Urinary bladder (tissue), 4 donors: ENCODE measurements around the gene KIF1B. TPM values are rescaled to one million over a fixed set of nuclear protein-coding genes. Genes with fewer than 3 reads are reported as not detected.

Experiments
- DNase-seq: peaks from one replicate; pipeline ENCODE4 v3.0.0-alpha.2; 2015; ENCODE audit errors: extremely low spot score
- H3K27ac ChIP-seq: one replicate; pipeline ENCODE4 v1.5.1; 2013; ENCODE audit warnings: low read depth, mild to moderate bottlenecking, moderate library complexity
- H3K36me3 ChIP-seq: one replicate; pipeline ENCODE4 v1.6.1; 2013; ENCODE audit warnings: mild to moderate bottlenecking, moderate library complexity; ENCODE audit not compliant: insufficient read depth
- H3K4me1 ChIP-seq: one replicate; pipeline ENCODE4 v1.6.1; 2013; ENCODE audit warnings: mild to moderate bottlenecking, moderate library complexity; ENCODE audit not compliant: insufficient read depth
- H3K4me3 ChIP-seq: one replicate; pipeline ENCODE4 v1.5.1; 2013; ENCODE audit warnings: low read depth, low read length
- WGBS: extraction: QIAGEN DNeasy Blood & Tissue Kit; methylation state at CpG from one replicate; pipeline ENCODE4 v1.1.7; 2013; 5-methylcytosine and 5-hydroxymethylcytosine counted together
- polyA plus RNA-seq: library from polyadenylated mRNA; stranded (reverse); fragments of 200-250 nt; gene quantifications from one replicate; pipeline ENCODE4 v1.2.3, GENCODE V29; 2013
- total RNA-seq: library from RNA; depleted of rRNA; stranded (reverse); fragments of >200 nt; gene quantifications from one replicate; pipeline ENCODE4 v1.2.3, GENCODE V29; 2014
- donor health status: healthy with polysubstance abuse.
- donor health status: healthy.

The KIF1B gene, protein sequence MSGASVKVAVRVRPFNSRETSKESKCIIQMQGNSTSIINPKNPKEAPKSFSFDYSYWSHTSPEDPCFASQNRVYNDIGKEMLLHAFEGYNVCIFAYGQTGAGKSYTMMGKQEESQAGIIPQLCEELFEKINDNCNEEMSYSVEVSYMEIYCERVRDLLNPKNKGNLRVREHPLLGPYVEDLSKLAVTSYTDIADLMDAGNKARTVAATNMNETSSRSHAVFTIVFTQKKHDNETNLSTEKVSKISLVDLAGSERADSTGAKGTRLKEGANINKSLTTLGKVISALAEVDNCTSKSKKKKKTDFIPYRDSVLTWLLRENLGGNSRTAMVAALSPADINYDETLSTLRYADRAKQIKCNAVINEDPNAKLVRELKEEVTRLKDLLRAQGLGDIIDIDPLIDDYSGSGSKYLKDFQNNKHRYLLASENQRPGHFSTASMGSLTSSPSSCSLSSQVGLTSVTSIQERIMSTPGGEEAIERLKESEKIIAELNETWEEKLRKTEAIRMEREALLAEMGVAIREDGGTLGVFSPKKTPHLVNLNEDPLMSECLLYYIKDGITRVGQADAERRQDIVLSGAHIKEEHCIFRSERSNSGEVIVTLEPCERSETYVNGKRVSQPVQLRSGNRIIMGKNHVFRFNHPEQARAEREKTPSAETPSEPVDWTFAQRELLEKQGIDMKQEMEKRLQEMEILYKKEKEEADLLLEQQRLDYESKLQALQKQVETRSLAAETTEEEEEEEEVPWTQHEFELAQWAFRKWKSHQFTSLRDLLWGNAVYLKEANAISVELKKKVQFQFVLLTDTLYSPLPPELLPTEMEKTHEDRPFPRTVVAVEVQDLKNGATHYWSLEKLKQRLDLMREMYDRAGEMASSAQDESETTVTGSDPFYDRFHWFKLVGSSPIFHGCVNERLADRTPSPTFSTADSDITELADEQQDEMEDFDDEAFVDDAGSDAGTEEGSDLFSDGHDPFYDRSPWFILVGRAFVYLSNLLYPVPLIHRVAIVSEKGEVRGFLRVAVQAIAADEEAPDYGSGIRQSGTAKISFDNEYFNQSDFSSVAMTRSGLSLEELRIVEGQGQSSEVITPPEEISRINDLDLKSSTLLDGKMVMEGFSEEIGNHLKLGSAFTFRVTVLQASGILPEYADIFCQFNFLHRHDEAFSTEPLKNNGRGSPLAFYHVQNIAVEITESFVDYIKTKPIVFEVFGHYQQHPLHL (N-terminal part only)
- total RNA-seq = 96.0 TPM
- polyA plus RNA-seq = 17.2 TPM

DNA sequence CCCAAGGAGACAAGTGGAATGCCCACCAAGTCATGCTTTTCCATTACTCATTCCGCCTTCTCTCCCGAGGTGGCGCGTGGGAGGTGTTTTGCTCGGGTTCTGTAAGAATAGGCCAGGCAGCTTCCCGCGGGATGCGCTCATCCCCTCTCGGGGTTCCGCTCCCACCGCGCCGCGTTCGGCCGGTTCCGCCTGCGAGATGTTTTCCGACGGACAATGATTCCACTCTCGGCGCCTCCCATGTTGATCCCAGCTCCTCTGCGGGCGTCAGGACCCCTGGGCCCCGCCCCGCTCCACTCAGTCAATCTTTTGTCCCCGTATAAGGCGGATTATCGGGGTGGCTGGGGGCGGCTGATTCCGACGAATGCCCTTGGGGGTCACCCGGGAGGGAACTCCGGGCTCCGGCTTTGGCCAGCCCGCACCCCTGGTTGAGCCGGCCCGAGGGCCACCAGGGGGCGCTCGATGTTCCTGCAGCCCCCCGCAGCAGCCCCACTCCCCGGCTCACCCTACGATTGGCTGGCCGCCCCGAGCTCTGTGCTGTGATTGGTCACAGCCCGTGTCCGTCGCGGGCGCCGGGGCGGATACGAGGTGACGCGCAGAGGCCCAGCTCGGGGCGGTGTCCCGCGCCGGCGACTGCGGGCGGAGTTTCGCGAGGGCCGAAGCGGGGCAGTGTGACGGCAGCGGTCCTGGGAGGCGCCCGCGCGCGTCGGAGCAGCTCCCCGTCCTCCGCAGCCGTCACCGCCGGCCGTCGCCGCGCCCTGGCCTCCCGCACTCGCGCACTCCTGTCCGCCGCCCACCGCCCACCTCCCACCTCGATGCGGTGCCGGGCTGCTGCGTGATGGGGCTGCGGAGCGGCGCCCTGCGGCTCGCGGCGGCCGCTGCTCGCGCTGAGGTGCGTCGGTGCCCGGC lies at the start of gene KIF1B:
Gene KIF1B, plus strand, starts transcription at position 666 of the 906 bp plus-strand sequence. CDS start 21,759 bp downstream, outside the sequence.
- Histone ChIP-seq H3K36me3 (no peaks in the 10 kb centered on the region), H3K27ac (peak within 1 kb of the TSS; percentile 96), H3K4me3 (peak within 1 kb of the TSS; percentile 99), H3K4me1 (peaks cover 1% of the 10 kb centered on the region)
- DNase-seq = peak; percentile 94
- WGBS = under 1% methylated on average over 107 of the region's 107 CpGs

DNA sequence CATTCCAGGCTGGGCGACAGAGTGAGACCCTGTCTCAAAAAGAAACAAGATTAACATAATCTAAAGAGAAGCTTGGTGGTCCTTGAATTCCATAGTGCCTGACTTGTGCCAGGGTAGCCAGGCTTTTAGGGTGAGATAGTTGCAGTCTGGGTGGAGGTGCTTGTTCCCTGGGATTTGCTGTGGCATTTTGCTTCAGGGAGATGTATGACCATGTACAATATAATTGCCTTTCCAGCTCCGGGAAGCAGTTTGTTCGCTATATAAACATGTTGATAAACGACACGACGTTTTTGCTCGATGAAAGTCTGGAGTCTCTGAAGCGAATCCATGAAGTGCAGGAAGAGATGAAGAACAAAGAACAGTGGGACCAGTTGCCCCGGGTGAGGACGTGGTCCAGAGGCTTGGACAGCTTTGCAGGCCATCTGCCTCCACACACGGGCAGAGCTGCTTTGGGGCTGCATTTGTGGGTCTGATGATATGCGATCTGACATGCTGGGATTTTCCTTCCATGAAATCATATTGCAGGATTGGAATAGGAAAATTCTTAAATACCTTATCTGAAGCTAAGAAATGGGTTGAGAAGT lies 49.4 kb upstream of the KIF1B start:
- no peaks in the 10 kb centered on the region for H3K4me1 ChIP-seq
- no peaks in the 10 kb centered on the region for H3K36me3 ChIP-seq
- no peak overlapping the region for H3K4me3 ChIP-seq
- no peak overlapping the region for H3K27ac ChIP-seq
- WGBS = 32% methylated on average over 12 of the region's 12 CpGs
- DNase-seq = no peak

DNA sequence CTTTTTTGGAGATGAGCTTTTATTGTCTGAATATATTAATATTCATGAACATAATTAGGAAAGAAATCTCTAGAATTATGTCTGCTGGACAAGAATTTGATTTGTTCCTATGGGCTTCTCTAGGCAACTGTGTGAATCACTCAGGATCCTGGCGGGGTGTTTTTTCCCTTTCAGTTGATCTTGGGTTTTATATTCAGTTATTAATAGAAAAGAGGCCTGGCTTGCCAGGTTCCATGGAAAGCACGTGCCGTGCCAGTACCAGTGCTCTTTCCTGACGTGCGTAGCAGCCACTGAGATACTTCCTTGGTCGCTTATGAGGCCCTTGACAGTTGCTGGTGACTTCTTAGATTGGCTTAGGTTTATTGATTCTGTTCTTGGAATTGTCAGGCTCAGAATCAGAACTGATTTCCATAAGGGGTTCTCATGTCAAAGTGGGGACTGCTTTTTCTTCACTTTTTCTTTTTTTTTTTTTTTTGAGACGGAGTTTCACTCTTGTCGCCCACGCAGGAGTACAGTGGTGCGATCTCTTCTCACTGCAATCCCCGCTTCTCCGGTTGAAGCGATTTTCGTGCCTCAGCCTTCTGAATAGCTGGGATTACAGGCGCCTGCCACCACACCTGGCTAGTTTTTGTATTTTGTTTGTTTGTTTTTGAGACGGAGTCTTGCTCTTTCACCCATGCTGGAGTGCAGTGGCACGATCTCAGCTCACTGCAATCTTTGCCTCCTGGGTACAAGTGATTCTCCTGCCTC lies 48.7 kb upstream of the KIF1B start:
- H3K27ac ChIP-seq = no peak overlapping the region
- H3K4me3 ChIP-seq = no peak overlapping the region
- 71% methylated on average over 17 of the region's 17 CpGs for WGBS
- no peaks in the 10 kb centered on the region for H3K4me1 ChIP-seq
- no peaks in the 10 kb centered on the region for H3K36me3 ChIP-seq
- DNase-seq = no peak

DNA sequence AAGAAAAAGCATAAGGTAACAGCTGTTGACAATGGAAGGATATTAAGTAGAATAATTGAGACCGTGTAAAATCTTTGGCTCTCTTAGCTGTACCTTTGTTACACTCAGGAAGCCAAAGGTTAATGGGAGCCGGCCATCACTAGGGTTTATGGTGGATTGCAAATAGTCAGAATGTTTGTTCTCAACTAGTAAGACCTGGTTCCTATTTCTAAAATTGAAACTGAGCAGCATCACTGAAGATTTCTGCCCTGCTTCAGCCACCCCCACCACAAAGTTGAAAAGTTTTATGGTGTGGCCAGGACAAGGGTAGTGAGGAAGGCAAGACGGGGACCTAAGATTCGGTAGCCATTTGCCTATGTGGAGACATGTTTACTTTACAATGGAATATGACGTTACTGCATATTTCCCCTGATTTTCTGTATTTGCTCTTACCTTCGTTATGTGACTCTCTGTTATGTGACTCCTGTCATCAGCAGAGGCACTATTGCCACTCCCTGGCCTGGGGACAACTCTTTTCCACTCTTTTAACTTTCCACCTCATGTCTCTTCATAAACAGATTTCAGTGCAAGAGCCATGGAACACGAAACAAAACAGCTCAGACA lies 41.4 kb upstream of the KIF1B start:
- no peaks in the 10 kb centered on the region for H3K4me1 ChIP-seq
- H3K27ac ChIP-seq = no peak overlapping the region
- no peak overlapping the region for H3K4me3 ChIP-seq
- no peaks in the 10 kb centered on the region for H3K36me3 ChIP-seq
- 79% methylated on average over 7 of the region's 7 CpGs for WGBS
- no peak for DNase-seq

DNA sequence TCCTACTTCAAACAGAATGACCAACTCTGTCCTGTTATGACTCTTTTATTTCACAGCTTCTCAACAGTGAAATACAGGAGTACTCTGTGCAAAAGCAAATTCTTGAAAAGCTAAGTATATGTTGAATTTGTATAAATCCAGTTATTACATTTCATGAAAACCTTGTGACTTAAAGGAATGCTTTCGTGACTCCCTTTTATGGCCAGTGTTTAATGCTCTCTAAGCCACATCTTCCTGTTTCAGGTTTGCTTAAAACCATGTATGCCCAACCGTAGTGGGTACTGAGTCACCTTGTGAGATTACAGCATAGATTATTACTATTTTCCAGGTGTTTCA lies 40.2 kb upstream of the KIF1B start:
- no peaks in the 10 kb centered on the region for H3K36me3 ChIP-seq
- no peak for DNase-seq
- H3K4me1 ChIP-seq = no peaks in the 10 kb centered on the region
- H3K4me3 ChIP-seq = no peak overlapping the region
- H3K27ac ChIP-seq = no peak overlapping the region
- whole genome bisulfite sequencing = 47% methylated on average over 2 of the region's 2 CpGs

DNA sequence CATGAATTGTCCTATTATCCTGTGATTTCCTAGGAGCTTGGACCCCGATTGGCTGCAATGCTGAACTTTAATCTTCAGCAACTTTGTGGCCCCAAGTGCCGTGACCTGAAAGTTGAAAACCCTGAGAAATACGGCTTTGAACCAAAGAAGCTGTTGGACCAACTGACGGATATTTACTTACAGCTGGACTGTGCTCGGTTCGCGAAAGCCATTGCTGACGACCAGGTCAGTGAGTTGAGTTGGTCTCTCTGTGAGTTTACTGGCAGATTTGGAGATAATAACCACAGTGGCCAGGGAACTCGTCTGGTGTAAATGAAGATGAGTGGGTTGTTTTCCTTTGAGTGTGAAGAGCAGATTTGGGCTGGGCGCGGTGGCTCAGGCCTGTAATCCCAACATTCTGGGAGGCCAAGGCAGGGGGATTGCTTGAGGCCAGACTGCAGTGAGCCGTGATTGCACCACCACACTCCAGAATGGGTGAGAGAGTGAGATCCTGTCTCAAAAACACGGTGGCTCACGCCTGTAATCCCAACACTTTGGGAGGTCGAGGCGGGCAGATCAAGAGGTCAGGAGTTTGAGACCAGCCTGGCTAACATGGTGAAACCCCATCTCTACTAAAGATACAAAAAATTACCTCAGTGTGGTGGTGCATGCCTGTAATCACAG lies 39.1 kb upstream of the KIF1B start:
- no peak overlapping the region for H3K27ac ChIP-seq
- no peaks in the 10 kb centered on the region for H3K36me3 ChIP-seq
- 66% methylated on average over 16 of the region's 16 CpGs for WGBS
- H3K4me3 ChIP-seq = no peak overlapping the region
- DNase-seq = no peak
- H3K4me1 ChIP-seq = no peaks in the 10 kb centered on the region

DNA sequence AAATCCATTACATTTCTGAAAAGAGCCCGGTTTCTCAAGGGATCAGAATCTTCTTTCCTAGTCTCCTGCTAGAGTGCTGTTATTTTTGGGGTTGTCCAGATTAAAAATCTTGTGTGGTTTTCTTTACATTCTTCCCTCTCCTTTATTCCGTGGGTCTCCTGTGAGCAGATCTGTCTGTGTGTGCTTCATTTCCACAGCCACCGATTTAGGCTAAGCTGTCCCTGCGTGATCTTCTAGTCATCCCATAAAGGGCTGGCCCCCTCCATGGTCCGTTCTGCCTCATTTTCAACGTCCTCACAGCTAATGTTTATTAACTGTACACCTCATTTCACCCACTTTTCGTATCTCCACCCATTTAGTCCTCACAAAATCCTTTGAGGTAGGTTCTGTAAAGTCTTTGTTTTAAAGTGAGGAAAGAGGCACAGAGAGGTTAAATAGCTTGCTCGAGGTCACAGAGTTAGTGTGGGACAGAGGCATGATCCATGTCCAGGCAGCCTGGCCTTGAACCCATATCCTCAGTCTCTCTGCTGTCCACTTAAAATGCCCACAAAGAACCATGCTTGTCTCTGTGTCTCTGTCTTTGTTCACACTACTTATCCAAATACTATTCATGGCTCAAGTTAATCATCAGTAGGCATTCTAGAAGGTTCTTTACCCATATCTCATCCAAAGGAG lies 38.2 kb upstream of the KIF1B start:
- DNase-seq = no peak
- H3K36me3 ChIP-seq = no peaks in the 10 kb centered on the region
- WGBS = 92% methylated on average over 8 of the region's 8 CpGs

DNA sequence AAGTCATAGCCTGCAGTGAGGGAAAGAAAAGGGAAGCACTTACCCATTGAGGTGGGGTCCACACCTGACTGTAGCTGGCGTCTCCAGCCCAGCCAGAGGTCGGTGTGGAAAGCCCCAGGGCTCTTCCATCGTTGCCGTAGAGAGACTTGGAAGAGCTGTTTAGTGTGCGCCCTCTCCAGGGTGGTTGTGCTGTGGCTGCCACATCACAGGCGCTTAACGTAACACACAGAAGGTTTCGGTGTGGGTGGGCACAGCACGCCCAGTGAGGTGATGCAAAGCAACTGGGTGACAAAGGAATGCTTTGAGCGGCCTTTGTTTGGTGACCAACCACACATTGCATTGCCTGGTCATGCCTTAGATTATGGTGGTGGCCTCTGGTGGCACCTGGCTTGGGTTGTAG lies 36.8 kb upstream of the KIF1B start:
- no peak for DNase-seq
- H3K4me1 ChIP-seq = no peaks in the 10 kb centered on the region
- H3K27ac ChIP-seq = no peak overlapping the region
- 92% methylated on average over 10 of the region's 10 CpGs for WGBS
- H3K4me3 ChIP-seq = no peak overlapping the region
- no peaks in the 10 kb centered on the region for H3K36me3 ChIP-seq

More for the DNA sequence above, 38.2 kb upstream of the KIF1B start:
- H3K4me1 ChIP-seq = no peaks in the 10 kb centered on the region
- no peak overlapping the region for H3K4me3 ChIP-seq
- no peak overlapping the region for H3K27ac ChIP-seq

DNA sequence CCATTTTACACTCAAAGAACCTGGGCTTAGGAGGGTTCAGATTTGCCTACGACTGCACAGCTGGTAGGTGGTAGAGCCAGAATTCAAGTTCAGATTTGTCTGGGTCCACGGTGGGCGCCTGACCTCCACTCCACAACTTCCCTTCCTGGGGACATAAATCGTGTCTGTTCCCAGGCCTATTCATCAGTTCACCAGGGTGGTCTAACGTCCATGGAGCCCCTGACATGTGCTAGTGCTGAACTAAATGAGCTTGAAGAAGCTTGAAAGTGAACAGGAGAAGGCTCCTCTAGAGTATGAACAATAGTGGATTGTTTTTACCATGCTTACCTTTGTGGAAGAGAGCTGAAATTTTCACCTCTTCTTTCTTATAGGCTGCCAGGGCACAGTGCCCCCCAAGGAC lies 32.5 kb upstream of the KIF1B start:
- whole genome bisulfite sequencing = 58% methylated on average over 5 of the region's 5 CpGs
- no peak for DNase-seq
- peaks cover 3% of the 10 kb centered on the region for H3K36me3 ChIP-seq

DNA sequence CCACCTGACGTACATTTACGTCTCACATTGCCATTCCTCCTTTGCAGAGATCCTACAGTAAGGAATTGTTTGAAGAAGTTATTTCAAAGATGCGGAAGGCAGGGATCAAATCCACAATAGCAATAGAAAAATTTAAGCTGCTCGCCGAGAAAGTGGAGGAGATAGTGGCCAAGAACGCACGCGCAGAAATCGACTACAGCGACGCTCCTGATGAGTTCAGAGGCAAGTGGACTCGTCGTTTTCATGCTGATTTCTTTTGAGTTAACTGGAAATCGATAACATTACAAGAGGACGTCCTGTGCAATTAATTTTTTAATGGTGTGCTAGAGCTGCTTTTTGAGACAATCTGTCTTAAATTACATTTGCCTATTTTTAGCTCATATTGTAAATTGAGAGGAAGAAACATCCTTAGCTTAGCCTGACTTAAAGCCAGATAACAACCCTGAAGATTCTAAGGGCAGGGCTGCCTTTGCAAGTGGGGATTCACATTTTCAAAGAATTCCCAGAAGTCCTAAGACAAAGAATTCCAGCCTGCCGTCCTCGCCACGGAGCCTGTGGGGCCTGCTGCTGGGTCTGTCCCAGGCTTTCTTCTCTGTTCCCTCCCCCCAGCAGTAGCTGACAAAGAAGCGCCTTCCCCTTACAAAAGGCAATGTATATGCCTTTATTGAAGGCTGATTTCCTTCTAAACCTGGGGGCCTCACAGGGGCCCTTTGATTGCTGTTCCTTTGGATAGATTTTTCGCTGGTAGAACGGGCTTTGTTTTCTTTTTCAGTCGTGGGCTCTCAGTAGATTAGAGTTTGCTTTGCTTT lies 31.6 kb upstream of the KIF1B start:
- peaks cover 3% of the 10 kb centered on the region for H3K36me3 ChIP-seq
- 35% methylated on average over 22 of the region's 22 CpGs for WGBS

More for the DNA sequence above, 32.5 kb upstream of the KIF1B start:
- Histone ChIP-seq H3K4me3 (no peak overlapping the region), H3K4me1 (no peaks in the 10 kb centered on the region), H3K27ac (no peak overlapping the region)

More for the DNA sequence above, 31.6 kb upstream of the KIF1B start:
- DNase-seq = no peak
- Histone ChIP-seq H3K4me3 (no peak overlapping the region), H3K27ac (no peak overlapping the region), H3K4me1 (no peaks in the 10 kb centered on the region)
